Osteoblast (primary cell): ENCODE results near the gene ATP2A3. TPM values are rescaled to one million over a fixed set of nuclear protein-coding genes. Genes with fewer than 3 reads are reported as not detected.
A peak's percentile ranks its signal among the peaks of the same experiment; 100 is the strongest.

Experiments
- DNase-seq: peaks from one replicate; pipeline ENCODE4 v3.0.0; 2011; ENCODE audit warnings: low spot score, mixed read lengths; ENCODE audit not compliant: insufficient read length; ENCODE audit errors: missing footprints
- H2AFZ ChIP-seq: 2 replicates; pipeline ENCODE4 v1.6.0; 2011; ENCODE audit warnings: mild to moderate bottlenecking, low read length
- H3K27ac ChIP-seq: 2 replicates; pipeline ENCODE4 v1.5.1; 2011; ENCODE audit warnings: mild to moderate bottlenecking, low read depth, low read length, moderate library complexity
- H3K27me3 ChIP-seq: 2 replicates; pipeline ENCODE4 v1.6.0; 2012; ENCODE audit warnings: mild to moderate bottlenecking, control low read depth, inconsistent platforms, low read length, moderate library complexity; ENCODE audit not compliant: insufficient read depth
- H3K36me3 ChIP-seq: 2 replicates; pipeline ENCODE4 v1.5.1; 2011; ENCODE audit warnings: mild to moderate bottlenecking, low read length, control low read depth, moderate library complexity; ENCODE audit not compliant: insufficient read depth
- H3K4me1 ChIP-seq: 2 replicates; pipeline ENCODE4 v1.5.1; 2011; ENCODE audit warnings: mild to moderate bottlenecking, low read length, control low read depth, moderate library complexity; ENCODE audit not compliant: insufficient read depth
- H3K4me2 ChIP-seq: 2 replicates; pipeline ENCODE4 v1.6.0; 2011; ENCODE audit warnings: mild to moderate bottlenecking, low read length; ENCODE audit not compliant: insufficient read depth
- H3K4me3 ChIP-seq: fragments of 200-600 bp; sonication (generic); 3 replicates; pipeline ENCODE4 v1.5.1; 2012; ENCODE audit warnings: mild to moderate bottlenecking, low read length, inconsistent platforms; ENCODE audit not compliant: insufficient read depth
- H3K79me2 ChIP-seq: 2 replicates; pipeline ENCODE4 v1.6.0; 2012; ENCODE audit warnings: mild to moderate bottlenecking, low read length, control low read depth, inconsistent platforms; ENCODE audit not compliant: insufficient read depth
- H3K9me3 ChIP-seq: 2 replicates; pipeline ENCODE4 v1.5.1; 2011; ENCODE audit warnings: low read depth, low read length, control low read depth
- H4K20me1 ChIP-seq: 2 replicates; pipeline ENCODE4 v1.6.0; 2012; ENCODE audit warnings: mild to moderate bottlenecking, low read length, control low read depth; ENCODE audit not compliant: insufficient read depth
- CTCF ChIP-seq: IDR thresholded peaks from 2 replicates; pipeline ENCODE4 v1.5.1; 2011; ENCODE audit warnings: mild to moderate bottlenecking, low read depth, low read length, moderate library complexity; ENCODE audit errors: extremely low read depth
- total RNA-seq: library from RNA; depleted of rRNA; stranded (reverse); fragments of >200 nt; gene quantifications from 2 replicates; pipeline ENCODE4 v1.2.3, GENCODE V29; 2012

Gene ATP2A3
- total RNA-seq, 1 donor, result 1.4 TPM

DNA sequence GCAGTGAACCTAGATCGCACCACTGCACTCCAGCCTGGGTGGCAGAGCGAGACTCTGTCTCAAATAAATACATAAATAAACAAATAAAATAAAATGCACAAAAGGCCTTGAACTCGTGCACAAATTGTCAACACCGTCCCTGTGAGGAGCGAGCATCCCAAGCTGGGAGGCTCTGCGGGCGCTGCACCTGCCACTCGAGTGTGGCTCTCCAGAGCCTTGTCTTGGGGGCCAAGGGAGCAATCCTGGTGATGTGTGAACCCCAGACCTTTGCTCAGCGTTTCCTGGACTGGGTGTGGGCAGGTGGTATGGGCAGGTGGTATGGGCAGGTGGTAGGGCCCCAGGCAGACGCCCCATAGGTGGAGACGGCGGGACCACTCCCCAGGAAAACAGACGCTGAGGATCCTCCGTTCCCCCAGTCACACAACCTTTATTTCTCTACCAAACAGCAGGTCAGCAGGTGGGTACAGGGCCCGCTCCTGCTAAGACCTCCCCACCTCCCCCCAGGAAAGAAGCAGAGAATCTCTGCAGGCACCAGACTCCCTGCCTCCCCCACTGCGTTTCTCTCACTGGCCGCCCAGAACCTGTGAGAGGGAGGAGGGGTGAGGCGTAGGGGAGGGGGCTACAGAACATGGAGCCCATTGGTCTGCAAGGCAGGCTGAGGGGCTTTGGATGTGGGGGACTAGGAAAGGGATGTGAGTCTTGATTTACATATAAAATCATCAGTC, 40.6 kb downstream of the ATP2A3 start:
- Histone ChIP-seq H3K4me1 (no peaks in the 10 kb centered on the region), H3K27me3 (peaks cover 3% of the 10 kb centered on the region), H2AFZ (no peak overlapping the region), H3K9me3 (no peaks in the 10 kb centered on the region), H3K4me2 (no peak overlapping the region), H3K36me3 (no peaks in the 10 kb centered on the region), H3K27ac (no peak overlapping the region), H4K20me1 (no peaks in the 10 kb centered on the region), H3K79me2 (no peaks in the 10 kb centered on the region), H3K4me3 (no peak overlapping the region)
- TF ChIP-seq CTCF, result no peak
- DNase-seq, result peak; percentile 77

DNA sequence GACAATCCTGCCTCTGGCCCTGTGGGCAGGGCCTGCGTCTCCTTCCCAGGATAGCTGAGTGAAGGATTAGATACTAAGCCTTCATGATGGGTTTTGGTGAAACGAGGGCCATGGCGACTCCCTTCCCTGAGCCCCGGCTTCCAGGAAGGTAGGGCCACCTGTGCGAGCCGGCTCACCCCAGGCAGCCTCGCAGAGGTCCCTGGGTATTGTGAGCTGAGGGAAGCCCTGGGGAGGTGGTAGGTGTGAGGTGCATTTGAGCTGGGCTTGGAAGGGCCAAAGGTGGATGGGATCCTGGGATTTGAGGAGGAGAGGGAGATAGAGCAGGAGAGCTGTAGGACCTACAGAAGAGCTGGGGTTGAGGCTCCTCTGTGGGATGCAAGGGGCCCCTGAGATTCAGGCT, 41.5 kb downstream of the ATP2A3 start:
- Histone ChIP-seq H3K4me1 (no peaks in the 10 kb centered on the region), H3K79me2 (no peaks in the 10 kb centered on the region), H3K27ac (no peak overlapping the region), H3K4me3 (no peak overlapping the region), H3K27me3 (peaks cover 3% of the 10 kb centered on the region), H3K36me3 (no peaks in the 10 kb centered on the region), H3K4me2 (no peak overlapping the region), H2AFZ (no peak overlapping the region), H3K9me3 (no peaks in the 10 kb centered on the region), H4K20me1 (no peaks in the 10 kb centered on the region)
- no peak for TF ChIP-seq CTCF
- DNase-seq, result peak; percentile 31

DNA sequence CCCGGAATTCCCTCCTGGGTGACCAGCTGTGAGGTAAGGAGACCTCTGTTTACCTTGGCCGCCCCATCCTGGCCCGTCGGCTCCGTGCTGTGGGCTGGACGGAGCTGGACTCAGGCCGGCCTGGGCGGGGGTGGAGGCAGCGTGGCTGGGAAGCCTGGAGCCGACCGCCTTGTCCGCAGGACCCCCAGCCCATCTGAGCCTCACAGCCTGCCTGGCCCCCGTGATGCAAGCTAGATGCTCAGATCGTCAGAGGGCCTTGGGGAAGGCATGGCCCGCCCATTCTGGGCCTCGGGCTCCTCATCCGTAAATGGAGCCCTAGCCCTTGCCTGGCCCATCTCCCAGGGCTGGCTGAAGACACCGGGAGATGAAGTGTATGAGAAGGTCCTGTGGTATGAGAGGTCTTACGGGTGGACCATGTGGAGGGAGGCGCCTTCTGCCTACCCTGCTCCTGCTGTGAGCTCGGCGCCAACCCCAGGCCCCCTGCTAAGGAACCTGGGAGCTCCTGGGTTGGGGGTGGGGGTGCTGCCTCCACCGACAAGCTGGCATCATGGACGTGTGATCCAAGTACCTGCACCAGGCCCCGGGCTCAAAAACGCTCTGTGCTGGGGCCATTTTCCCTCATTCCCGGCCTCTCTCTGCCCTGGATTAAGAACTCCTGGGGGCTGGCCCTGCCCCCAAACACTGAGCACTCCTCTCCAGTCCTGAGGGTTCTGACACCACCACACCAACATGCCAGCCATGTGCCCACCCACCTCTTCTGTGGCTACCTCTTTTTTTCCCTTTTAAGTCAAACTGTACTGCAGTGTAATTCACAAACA, 42.5 kb downstream of the ATP2A3 start:
- no peaks in the 10 kb centered on the region for H3K4me1 ChIP-seq
- H3K4me2 ChIP-seq, result no peak overlapping the region
- H3K36me3 ChIP-seq, result no peaks in the 10 kb centered on the region
- H3K4me3 ChIP-seq, result no peak overlapping the region
- H3K79me2 ChIP-seq, result no peaks in the 10 kb centered on the region
- H2AFZ ChIP-seq, result no peak overlapping the region
- peaks cover 3% of the 10 kb centered on the region for H3K27me3 ChIP-seq
- DNase-seq, result peak; percentile 92
- H3K9me3 ChIP-seq, result no peaks in the 10 kb centered on the region
- no peak for TF ChIP-seq CTCF
- H4K20me1 ChIP-seq, result no peaks in the 10 kb centered on the region
- no peak overlapping the region for H3K27ac ChIP-seq

- Histone ChIP-seq H3K27ac (no peak overlapping the region), H3K4me2 (no peak overlapping the region), H3K9me3 (no peaks in the 10 kb centered on the region), H3K79me2 (no peaks in the 10 kb centered on the region), H4K20me1 (no peaks in the 10 kb centered on the region), H3K27me3 (peaks cover 3% of the 10 kb centered on the region), H3K4me1 (no peaks in the 10 kb centered on the region), H3K36me3 (no peaks in the 10 kb centered on the region), H3K4me3 (no peak overlapping the region), H2AFZ (no peak overlapping the region)
- TF ChIP-seq CTCF, result no peak
- DNase-seq, result peak; percentile 88
These were observed 43.2 kb downstream of the ATP2A3 start for GRCh38 chr17:3921006-3921405.
